Coronary artery (tissue), 2 donors: ENCODE data around the gene SGCG.

Experiments used
- DNase-seq: peaks from one replicate; pipeline ENCODE4 v3.0.0-alpha.2; 2017; ENCODE audit warnings: low spot score
- H3K27ac ChIP-seq, 2 donors: fragments of 200-600 bp; sonication (generic); one replicate each; pipeline ENCODE4 v1.5.1; 2016 to 2019
- H3K4me3 ChIP-seq: fragments of 200-600 bp; sonication (generic); 2 replicates; pipeline ENCODE4 v1.5.1; 2016; ENCODE audit warnings: mild to moderate bottlenecking, moderate library complexity
- CTCF ChIP-seq: fragments of 200-600 bp; sonication (generic); IDR thresholded peaks from one replicate; pipeline ENCODE4 v1.5.1; 2019; ENCODE audit warnings: antibody characterized with exemption

SGCG gene

GRCh38 chr13:23357349-23357748 is 176.6 kb downstream of the SGCG start:
- TF ChIP-seq CTCF: no peak
- no peak for DNase-seq
- Histone ChIP-seq H3K27ac (no peak overlapping the region), H3K4me3 (no peak overlapping the region)

- no peak for DNase-seq
- Histone ChIP-seq H3K4me3 (no peak overlapping the region), H3K27ac (no peak overlapping the region)
- no peak for TF ChIP-seq CTCF
Observed at GRCh38 chr13:23359882-23360281, 179.1 kb downstream of the SGCG start.

GRCh38 chr13:23365652-23366051 is 184.9 kb downstream of the SGCG start:
- H3K27ac ChIP-seq: no peak overlapping the region
- TF ChIP-seq CTCF: no peak
- no peak for DNase-seq
- H3K4me3 ChIP-seq: no peak overlapping the region

- no peak for TF ChIP-seq CTCF
- Histone ChIP-seq H3K27ac (no peak overlapping the region), H3K4me3 (no peak overlapping the region)
- DNase-seq: no peak
Observed at GRCh38 chr13:23367907-23368306, 187.1 kb downstream of the SGCG start.

GRCh38 chr13:23372264-23372906 is 191.6 kb downstream of the SGCG start:
- TF ChIP-seq CTCF: no peak
- Histone ChIP-seq H3K27ac (peak overlapping the region in 1 of 2 donors; percentile 60), H3K4me3 (peak overlapping the region; percentile 91)
- DNase-seq: no peak
